Adrenal gland (tissue), 5 donors: ENCODE data around the gene IL17A.

ENCODE experiments used
- CTCF ChIP-seq, 6 experiments: fragments of 450-650 bp in 4 of 6; fragments of 200-600 bp in 2 of 6; sonication (generic) in 1 of 6; IDR thresholded peaks; 1 replicate in 5 of 6; 2 replicates in 1 of 6; pipeline versions ENCODE4 v1.5.1 to v1.8.0; 2016 to 2021; ENCODE audit warnings: antibody characterized with exemption in 6 of 6, mild to moderate bottlenecking in 2 of 6, moderate library complexity in 1 of 6
- POLR2A ChIP-seq, 2 donors: fragments of 450-650 bp; IDR thresholded peaks; one replicate each; pipeline ENCODE4 v1.6.1; 2017; ENCODE audit warnings: antibody characterized with exemption in 2 of 2, mild to moderate bottlenecking in 2 of 2, moderate library complexity in 1 of 2
- donor health status: DM: no; HTN: no; CAD: no.

GRCh38 chr6:52174118-52174517, 12.1 kb upstream of the IL17A start:
- TF ChIP-seq CTCF (IDR thresholded peaks at IDR 0.05) (no peak), POLR2A (IDR thresholded peaks at IDR 0.05) (no peak)
